ENCODE results near the gene FAM149A.

DNA sequence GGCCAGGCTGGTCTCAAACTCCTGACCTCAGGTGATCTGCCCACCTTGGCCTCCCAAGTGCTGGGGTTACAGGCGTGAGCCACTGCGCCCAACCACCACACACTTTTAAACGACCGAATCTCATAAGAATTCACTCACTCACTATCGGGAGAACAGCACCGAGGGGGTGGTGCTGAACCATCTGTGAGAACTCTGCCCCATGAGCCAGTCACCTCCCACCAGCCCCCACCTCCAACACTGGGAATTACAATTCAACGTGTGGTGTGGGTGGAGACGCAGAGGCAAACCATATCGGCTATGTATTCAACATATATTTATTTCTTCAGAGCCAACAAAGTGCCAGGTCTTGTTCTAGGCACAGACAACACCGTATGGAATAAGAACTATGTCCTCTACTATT, 32.0 kb upstream of the FAM149A start:
- TF ChIP-seq, protein P1, sequence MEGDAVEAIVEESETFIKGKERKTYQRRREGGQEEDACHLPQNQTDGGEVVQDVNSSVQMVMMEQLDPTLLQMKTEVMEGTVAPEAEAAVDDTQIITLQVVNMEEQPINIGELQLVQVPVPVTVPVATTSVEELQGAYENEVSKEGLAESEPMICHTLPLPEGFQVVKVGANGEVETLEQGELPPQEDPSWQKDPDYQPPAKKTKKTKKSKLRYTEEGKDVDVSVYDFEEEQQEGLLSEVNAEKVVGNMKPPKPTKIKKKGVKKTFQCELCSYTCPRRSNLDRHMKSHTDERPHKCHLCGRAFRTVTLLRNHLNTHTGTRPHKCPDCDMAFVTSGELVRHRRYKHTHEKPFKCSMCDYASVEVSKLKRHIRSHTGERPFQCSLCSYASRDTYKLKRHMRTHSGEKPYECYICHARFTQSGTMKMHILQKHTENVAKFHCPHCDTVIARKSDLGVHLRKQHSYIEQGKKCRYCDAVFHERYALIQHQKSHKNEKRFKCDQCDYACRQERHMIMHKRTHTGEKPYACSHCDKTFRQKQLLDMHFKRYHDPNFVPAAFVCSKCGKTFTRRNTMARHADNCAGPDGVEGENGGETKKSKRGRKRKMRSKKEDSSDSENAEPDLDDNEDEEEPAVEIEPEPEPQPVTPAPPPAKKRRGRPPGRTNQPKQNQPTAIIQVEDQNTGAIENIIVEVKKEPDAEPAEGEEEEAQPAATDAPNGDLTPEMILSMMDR (IDR thresholded peaks at IDR 0.05; ENCODE audit: poor library complexity): no peak
- no peak for TF ChIP-seq EZH2 (IDR thresholded peaks at IDR 0.05; ENCODE audit: borderline replicate concordance)
- TF ChIP-seq EZH2phosphoT487 (IDR thresholded peaks at IDR 0.05; ENCODE audit: low read depth, severe bottlenecking, unreplicated experiment): no peak

All from hepatocyte (in vitro differentiated cells).